ENCODE results near the gene ZSWIM3. TPM values are rescaled to one million over a fixed set of nuclear protein-coding genes. Genes with fewer than 3 reads are reported as not detected.

ZSWIM3 gene
- polyA plus RNA-seq, 1 donor from 2014 or later = 14.3 TPM

GRCh38 chr20:45904583-45905504 lies 47.4 kb downstream of the ZSWIM3 start:
- Histone ChIP-seq H3K9me3 (ENCODE audit: low read length) (no peaks in the 10 kb centered on the region), H3K9ac (ENCODE audit: low read length) (no peak overlapping the region), H3K9me2 (ENCODE audit: insufficient read depth, low read length) (no peaks in the 10 kb centered on the region), H2AFZ (ENCODE audit: low read depth, low read length) (no peak overlapping the region), H3K27ac (ENCODE audit: low read length) (no peak overlapping the region), H3K4me3 (ENCODE audit: low read length) (no peak overlapping the region), H3K36me3 (ENCODE audit: insufficient read depth, low read length) (no peaks in the 10 kb centered on the region), H4K20me1 (ENCODE audit: insufficient read depth) (no peaks in the 10 kb centered on the region), H3K4me2 (ENCODE audit: low read length) (no peak overlapping the region), H3F3A (ENCODE audit: insufficient read depth, low read length, poor library complexity, severe bottlenecking) (no peaks in the 10 kb centered on the region), H3K27me3 (ENCODE audit: insufficient read depth, low read depth, low read length) (no peaks in the 10 kb centered on the region), H3K79me2 (replicated peaks; ENCODE audit: insufficient read depth, low read length) (no peaks in the 10 kb centered on the region)
- TF ChIP-seq CTCF (IDR thresholded peaks at IDR 0.05; ENCODE audit: poor library complexity, severe bottlenecking) = no peak
- TF ChIP-seq EZH2 (IDR thresholded peaks at IDR 0.05; ENCODE audit: borderline replicate concordance, insufficient read depth, low read length, poor library complexity, severe bottlenecking) = no peak
- no peak for TF ChIP-seq EP300 (conservative IDR thresholded peaks at IDR 0.05; ENCODE audit: poor library complexity, severe bottlenecking)
- no peak for TF ChIP-seq RAD21 (conservative IDR thresholded peaks at IDR 0.05)
- no peak for TF ChIP-seq SMC3 (conservative IDR thresholded peaks at IDR 0.05; ENCODE audit: poor library complexity)
- TF ChIP-seq REST (IDR thresholded peaks at IDR 0.05; ENCODE audit: borderline replicate concordance) = no peak
- TF ChIP-seq TAF1 (IDR thresholded peaks at IDR 0.05; ENCODE audit: low read depth) = no peak

- H3K79me2 ChIP-seq (replicated peaks; ENCODE audit: insufficient read depth, low read length) = no peaks in the 10 kb centered on the region
- TF ChIP-seq MXI1 (conservative IDR thresholded peaks at IDR 0.05; ENCODE audit: poor library complexity, severe bottlenecking) = no peak
- TF ChIP-seq EP300 (conservative IDR thresholded peaks at IDR 0.05; ENCODE audit: poor library complexity, severe bottlenecking) = no peak
- no peak for TF ChIP-seq SMC3 (conservative IDR thresholded peaks at IDR 0.05; ENCODE audit: poor library complexity)
- no peak for TF ChIP-seq REST (IDR thresholded peaks at IDR 0.05; ENCODE audit: borderline replicate concordance)
- no peak for TF ChIP-seq POLR2AphosphoS5 (IDR thresholded peaks at IDR 0.05)
- TF ChIP-seq CTCF (IDR thresholded peaks at IDR 0.05; ENCODE audit: poor library complexity, severe bottlenecking) = no peak
- no peak for TF ChIP-seq EZH2 (IDR thresholded peaks at IDR 0.05; ENCODE audit: borderline replicate concordance, insufficient read depth, low read length, poor library complexity, severe bottlenecking)
- no peak for TF ChIP-seq TAF1 (IDR thresholded peaks at IDR 0.05; ENCODE audit: low read depth)
- no peak for TF ChIP-seq RAD21 (conservative IDR thresholded peaks at IDR 0.05)
- H3K4me2 ChIP-seq (ENCODE audit: low read length) = no peak overlapping the region
- H3K27me3 ChIP-seq (ENCODE audit: insufficient read depth, low read depth, low read length) = no peaks in the 10 kb centered on the region
- H3K9ac ChIP-seq (ENCODE audit: low read length) = no peak overlapping the region
- H4K20me1 ChIP-seq (ENCODE audit: insufficient read depth) = no peaks in the 10 kb centered on the region
- H3K9me2 ChIP-seq (ENCODE audit: insufficient read depth, low read length) = no peaks in the 10 kb centered on the region
- H3F3A ChIP-seq (ENCODE audit: insufficient read depth, low read length, poor library complexity, severe bottlenecking) = no peaks in the 10 kb centered on the region
- no peaks in the 10 kb centered on the region for H3K36me3 ChIP-seq (ENCODE audit: insufficient read depth, low read length)
- no peaks in the 10 kb centered on the region for H3K9me3 ChIP-seq (ENCODE audit: low read length)
- H2AFZ ChIP-seq (ENCODE audit: low read depth, low read length) = no peak overlapping the region
- H3K27ac ChIP-seq (ENCODE audit: low read length) = no peak overlapping the region
- H3K4me3 ChIP-seq (ENCODE audit: low read length) = no peak overlapping the region
These were observed 48.2 kb downstream of the ZSWIM3 start for GRCh38 chr20:45905505-45906079.

Measured in neural cell (in vitro differentiated cells).